Ascending aorta (tissue), 2 donors: ENCODE results near the gene CDC42BPA. TPM values are rescaled to one million over a fixed set of nuclear protein-coding genes. Genes with fewer than 3 reads are reported as not detected.

Experiments
- DNase-seq, 2 donors: peaks; one replicate each; pipeline ENCODE4 v3.0.0-alpha.2; 2019; ENCODE audit warnings: low spot score in 2 of 2
- H3K27ac ChIP-seq, 2 donors: fragments of 200-600 bp; sonication (generic); one replicate each; pipeline ENCODE4 v1.5.1; 2016 to 2017; ENCODE audit warnings: mild to moderate bottlenecking in 1 of 2
- H3K27me3 ChIP-seq: fragments of 200-600 bp; sonication (generic); one replicate; pipeline ENCODE4 v1.5.1; 2017
- H3K36me3 ChIP-seq, 2 donors: fragments of 200-600 bp; sonication (generic); one replicate each; pipeline ENCODE4 v1.5.1; 2016
- H3K4me1 ChIP-seq, 2 donors: fragments of 200-600 bp; sonication (generic); one replicate each; pipeline ENCODE4 v1.5.1; 2016 to 2017; ENCODE audit warnings: mild to moderate bottlenecking in 1 of 2
- H3K4me3 ChIP-seq, 2 donors: fragments of 200-600 bp; sonication (generic); one replicate each; pipeline ENCODE4 v1.5.1; 2016 to 2017; ENCODE audit warnings: mild to moderate bottlenecking in 1 of 2
- H3K9me3 ChIP-seq, 2 donors: fragments of 200-600 bp; sonication (generic); one replicate each; pipeline ENCODE4 v1.5.1; 2016
- CTCF ChIP-seq, 3 experiments: fragments of 200-600 bp in 2 of 3; fragments of 450-650 bp in 1 of 3; sonication (generic) in 2 of 3; IDR thresholded peaks; one replicate each; pipeline ENCODE4 v1.5.1; 2016 to 2019; ENCODE audit warnings: antibody characterized with exemption in 3 of 3, mild to moderate bottlenecking in 1 of 3, moderate library complexity in 1 of 3
- intact Hi-C: fragments of 100-400 bp; cut with DNase I; formaldehyde crosslinking; loops from one replicate; pipeline ENCODE4 v1.15.1; 2023
- total RNA-seq: library from RNA; depleted of rRNA; stranded (reverse); fragments of >200 nt; gene quantifications from one replicate; pipeline ENCODE4 v1.1.0, GENCODE V29; 2016

Gene CDC42BPA
- total RNA-seq, 1 donor from 2014 or later = 56.9 TPM

DNA sequence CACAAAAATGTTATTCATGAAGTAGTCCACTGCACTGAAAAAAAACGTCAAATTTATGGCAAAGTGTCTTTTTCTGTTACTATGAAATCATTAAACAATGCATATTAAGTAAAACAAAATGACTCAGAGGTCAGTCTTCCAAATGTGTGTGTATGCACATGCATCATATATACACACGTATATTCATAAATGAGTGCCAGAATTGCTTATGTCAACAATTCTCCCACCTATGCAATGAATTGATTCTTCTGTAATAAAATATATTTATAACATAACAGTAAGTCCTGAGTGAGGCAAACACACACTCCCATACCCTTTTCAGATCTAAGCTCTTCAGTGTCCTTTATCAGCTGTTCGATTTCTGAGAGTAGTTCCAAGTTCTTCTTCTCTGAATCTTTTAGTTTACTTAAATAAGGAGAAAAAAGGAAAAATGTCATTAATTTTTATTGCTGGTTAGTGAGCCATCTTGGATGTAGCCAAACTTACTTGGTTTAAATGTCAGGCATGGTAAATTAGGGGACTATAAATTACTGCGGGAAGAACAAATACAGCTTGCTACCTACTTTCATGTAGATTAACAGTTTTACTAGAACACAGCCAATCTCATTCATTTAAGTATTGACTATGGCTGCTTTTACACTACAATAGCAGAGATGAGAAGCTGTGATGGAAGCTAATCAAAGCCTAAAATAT lies 246.3 kb downstream of the CDC42BPA start:
- no peak for TF ChIP-seq CTCF (IDR thresholded peaks at IDR 0.05)
- H3K9me3 ChIP-seq = no peaks in the 10 kb centered on the region
- H3K4me1 ChIP-seq = no peaks in the 10 kb centered on the region
- no peak for DNase-seq
- intact Hi-C loops = no loop called here
- H3K27ac ChIP-seq = no peak overlapping the region
- H3K27me3 ChIP-seq = no peaks in the 10 kb centered on the region
- H3K36me3 ChIP-seq = peaks cover 0 to 17% of the 10 kb centered on the region in 2 donors
- H3K4me3 ChIP-seq = no peak overlapping the region

GRCh38 chr1:227070638-227071285 lies 247.5 kb downstream of the CDC42BPA start:
- intact Hi-C loops = no loop called here
- TF ChIP-seq CTCF (IDR thresholded peaks at IDR 0.05) = no peak

DNA sequence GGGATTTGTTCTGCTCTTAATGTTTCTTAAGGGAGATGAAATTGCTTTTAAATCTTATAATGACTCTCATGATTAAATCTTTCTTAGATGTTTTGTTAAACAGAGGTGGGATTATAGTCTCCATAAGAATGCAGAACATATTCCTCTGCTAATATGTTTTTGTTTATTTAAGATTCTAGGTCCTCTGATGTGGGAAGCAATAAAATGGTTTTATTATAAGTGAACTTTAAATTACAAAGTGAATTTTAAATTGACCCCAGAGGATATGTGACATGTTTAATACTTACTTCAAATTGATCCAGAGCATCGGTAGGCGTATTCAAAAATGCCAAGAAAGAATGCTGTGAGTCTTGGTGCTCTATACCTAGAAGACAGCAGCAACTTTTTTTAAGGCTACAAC lies 248.8 kb downstream of the CDC42BPA start:
- H3K4me3 ChIP-seq = no peak overlapping the region
- intact Hi-C loops = no loop called here
- H3K27me3 ChIP-seq = no peaks in the 10 kb centered on the region
- DNase-seq = no peak
- H3K36me3 ChIP-seq = peaks cover 0 to 20% of the 10 kb centered on the region in 2 donors
- no peak for TF ChIP-seq CTCF (IDR thresholded peaks at IDR 0.05)
- no peaks in the 10 kb centered on the region for H3K4me1 ChIP-seq
- H3K27ac ChIP-seq = no peak overlapping the region
- no peaks in the 10 kb centered on the region for H3K9me3 ChIP-seq

More at GRCh38 chr1:227070638-227071285, 247.5 kb downstream of the CDC42BPA start:
- H3K27me3 ChIP-seq = no peaks in the 10 kb centered on the region
- H3K36me3 ChIP-seq = peaks cover 0 to 20% of the 10 kb centered on the region in 2 donors
- no peak overlapping the region for H3K27ac ChIP-seq
- H3K9me3 ChIP-seq = no peaks in the 10 kb centered on the region
- DNase-seq = no peak
- H3K4me3 ChIP-seq = no peak overlapping the region
- H3K4me1 ChIP-seq = no peaks in the 10 kb centered on the region

- Histone ChIP-seq H3K36me3 (peaks cover 0 to 16% of the 10 kb centered on the region in 2 donors), H3K4me3 (no peak overlapping the region), H3K4me1 (no peaks in the 10 kb centered on the region), H3K27me3 (no peaks in the 10 kb centered on the region), H3K9me3 (no peaks in the 10 kb centered on the region), H3K27ac (no peak overlapping the region)
- intact Hi-C loops = no loop called here
- TF ChIP-seq CTCF (IDR thresholded peaks at IDR 0.05) = no peak
- no peak for DNase-seq
Measured at GRCh38 chr1:227068883-227069282, 249.4 kb downstream of the CDC42BPA start.

- Histone ChIP-seq H3K27ac (no peak overlapping the region), H3K4me1 (no peaks in the 10 kb centered on the region), H3K9me3 (no peaks in the 10 kb centered on the region), H3K4me3 (no peak overlapping the region), H3K36me3 (peaks cover 0 to 8% of the 10 kb centered on the region in 2 donors), H3K27me3 (no peaks in the 10 kb centered on the region)
- TF ChIP-seq CTCF (IDR thresholded peaks at IDR 0.05) = no peak
- DNase-seq = no peak
- intact Hi-C loops = no loop called here
Measured at GRCh38 chr1:227066999-227067398, 251.3 kb downstream of the CDC42BPA start.
